Measurements from ENCODE around the gene PRR35. TPM values are rescaled to one million over a fixed set of nuclear protein-coding genes. Genes with fewer than 3 reads are reported as not detected.

PRR35 gene
- total and polyA plus RNA-seq, 7 donors, result not detected

- Histone ChIP-seq H3K27ac (no peak overlapping the region), H3K4me3 (no peak overlapping the region), H3K27me3 (no peaks in the 10 kb centered on the region), H3K4me1 (peaks cover 0 to 42% (median 41%) of the 10 kb centered on the region in 4 donors), H3K9me3 (no peaks in the 10 kb centered on the region), H3K36me3 (peaks cover 0 to 4% (median 0%) of the 10 kb centered on the region in 4 donors)
- intact Hi-C loops (cut with DNase I), result no loop called here
- WGBS, 2 donors, result 62 to 85% methylated on average over 15 of the region's 15 CpGs
- no peak for TF ChIP-seq POLR2AphosphoS5 (IDR thresholded peaks at IDR 0.05)
- no peak for TF ChIP-seq POLR2A (IDR thresholded peaks at IDR 0.05)
- TF ChIP-seq EP300 (IDR thresholded peaks at IDR 0.05), result no peak
- no peak for TF ChIP-seq CTCF (IDR thresholded peaks at IDR 0.05)
- DNase-seq, result no peak
These were observed 31.8 kb downstream of the PRR35 start for GRCh38 chr16:591892-592517.

GRCh38 chr16:592518-593306, 32.5 kb downstream of the PRR35 start:
- no peak for TF ChIP-seq POLR2AphosphoS5 (IDR thresholded peaks at IDR 0.05)
- no peak for TF ChIP-seq CTCF (IDR thresholded peaks at IDR 0.05)
- TF ChIP-seq EP300 (IDR thresholded peaks at IDR 0.05), result no peak
- no peak for TF ChIP-seq POLR2A (IDR thresholded peaks at IDR 0.05)
- H3K27ac ChIP-seq, result peak overlapping the region in 2 of 4 donors; percentile 14 to 53
- 59 to 72% methylated on average over 24 of the region's 24 CpGs for WGBS, 2 donors
- no peaks in the 10 kb centered on the region for H3K27me3 ChIP-seq
- intact Hi-C loops (cut with DNase I), result no loop called here
- H3K9me3 ChIP-seq, result no peaks in the 10 kb centered on the region
- DNase-seq, result peak; percentile 77
- peaks cover 0 to 4% (median 0%) of the 10 kb centered on the region in 4 donors for H3K36me3 ChIP-seq
- no peak overlapping the region for H3K4me3 ChIP-seq
- peaks cover 0 to 41% (median 34%) of the 10 kb centered on the region in 4 donors for H3K4me1 ChIP-seq

GRCh38 chr16:593406-593805, 33.2 kb downstream of the PRR35 start:
- Histone ChIP-seq H3K27me3 (no peaks in the 10 kb centered on the region), H3K4me3 (no peak overlapping the region), H3K9me3 (no peaks in the 10 kb centered on the region), H3K4me1 (peaks cover 0 to 34% (median 27%) of the 10 kb centered on the region in 4 donors), H3K27ac (peak overlapping the region in 1 of 4 donors; percentile 53), H3K36me3 (peaks cover 0 to 4% (median 0%) of the 10 kb centered on the region in 4 donors)
- intact Hi-C loops (cut with DNase I), result no loop called here
- TF ChIP-seq POLR2A (IDR thresholded peaks at IDR 0.05) (peak in 1 of 2 donors; percentile 29), CTCF (IDR thresholded peaks at IDR 0.05) (no peak)
- DNase-seq, result no peak
- WGBS, 2 donors, result 17 to 68% methylated on average over 9 of the region's 9 CpGs

- intact Hi-C loops (cut with DNase I), result no loop called here
- peaks cover 0 to 4% (median 0%) of the 10 kb centered on the region in 4 donors for H3K36me3 ChIP-seq
- H3K4me3 ChIP-seq, result no peak overlapping the region
- no peak for DNase-seq
- 24 to 79% methylated on average over 16 of the region's 16 CpGs for WGBS, 2 donors
- H3K4me1 ChIP-seq, result peaks cover 0 to 32% (median 25%) of the 10 kb centered on the region in 4 donors
- TF ChIP-seq CTCF (IDR thresholded peaks at IDR 0.05) (no peak), POLR2A (IDR thresholded peaks at IDR 0.05) (no peak), POLR2AphosphoS5 (IDR thresholded peaks at IDR 0.05) (no peak), EP300 (IDR thresholded peaks at IDR 0.05) (no peak)
- H3K9me3 ChIP-seq, result no peaks in the 10 kb centered on the region
- H3K27me3 ChIP-seq, result no peaks in the 10 kb centered on the region
- peak overlapping the region in 1 of 4 donors; percentile 53 for H3K27ac ChIP-seq
These were observed 33.6 kb downstream of the PRR35 start for GRCh38 chr16:593807-594206.

Measured in sigmoid colon (tissue), 7 donors.